T-helper 1 cell treated with Interleukin-12 subunit alpha and Interleukin-12 subunit beta and Interleukin-4 antibody, amounts not matched to agents 30 ng/mL and 1 ng/mL, for 36 hours (primary cell): Measurements from ENCODE around the gene TTC5. TPM values are rescaled to one million over a fixed set of nuclear protein-coding genes. Genes with fewer than 3 reads are reported as not detected.
"Not testable (repeated sequence)": the region's sequence is repeated elsewhere in the genome, so short reads cannot be mapped to it uniquely, and the experiment has no call there.

Experiments
- intact Hi-C: fragments of 100-400 bp; cut with micrococcal nuclease; formaldehyde crosslinking; loops from one replicate; pipeline ENCODE4 v1.15.1; 2024
- total RNA-seq: library from RNA; stranded (reverse); gene quantifications from 2 replicates; pipeline ENCODE4 v1.2.3, GENCODE V29; 2022

Gene TTC5
- total RNA-seq, 1 donor from 2014 or later: 20.8 TPM

DNA sequence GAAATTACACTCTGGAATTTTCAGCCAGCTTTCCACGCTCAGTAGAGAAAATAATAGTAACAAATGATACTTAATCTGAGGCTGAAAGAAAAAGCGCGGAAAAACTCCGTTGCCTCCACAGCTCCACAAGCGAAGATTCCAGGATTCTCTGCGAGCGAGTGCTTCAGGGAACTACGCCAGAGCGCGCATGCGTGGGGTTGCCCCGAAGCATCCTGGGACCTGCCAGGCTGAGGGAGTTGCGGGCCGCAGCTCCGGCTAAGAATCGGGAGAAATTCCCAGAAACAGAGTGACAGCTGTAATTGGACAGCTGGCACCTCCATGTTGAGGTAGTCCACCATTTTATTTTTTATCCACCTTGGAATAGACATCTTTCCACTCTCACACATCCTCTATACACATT, 12.0 kb upstream of the TTC5 start:
- intact Hi-C loops: no loop called here

DNA sequence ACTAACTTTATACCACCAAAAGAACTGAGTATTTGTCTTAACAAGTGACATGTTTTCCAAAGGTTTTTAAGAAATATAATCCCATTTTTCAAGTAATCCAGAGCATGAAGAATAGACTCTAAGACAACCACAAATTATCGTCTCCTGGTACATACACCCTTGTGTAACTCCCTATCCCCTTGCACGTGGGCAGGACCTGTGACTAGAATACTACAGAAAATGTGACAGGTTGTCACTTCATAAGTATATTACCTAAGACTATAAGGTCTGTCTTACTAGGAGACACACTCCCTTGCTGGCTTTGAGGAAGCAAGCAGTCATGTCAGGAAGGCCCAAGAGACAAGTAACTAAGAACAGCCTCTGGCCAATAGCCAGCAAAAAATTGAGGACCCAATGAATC, 8.3 kb upstream of the TTC5 start:
- intact Hi-C loops: no loop called here

DNA sequence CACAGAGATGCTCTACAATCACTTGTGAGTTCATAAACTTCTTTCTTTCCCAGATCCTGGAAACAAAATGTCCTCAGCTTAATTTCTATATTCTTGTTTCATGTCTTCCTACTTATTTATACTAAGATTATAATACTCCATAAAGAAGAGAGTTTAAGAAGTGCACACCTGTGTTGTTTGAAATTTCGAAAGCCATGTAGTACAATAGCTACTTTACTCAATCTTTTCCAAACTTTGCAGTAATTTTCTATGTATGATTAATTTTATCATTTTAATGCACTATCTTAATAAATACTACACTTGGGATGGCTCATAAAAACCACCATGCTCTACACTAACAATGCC, 300 bp upstream of the TTC5 start:
- intact Hi-C loops: loop anchor here (1.0 kb wide), 1 partner anchor 163 kb away; the partner anchor contains the start of gene PNP

DNA sequence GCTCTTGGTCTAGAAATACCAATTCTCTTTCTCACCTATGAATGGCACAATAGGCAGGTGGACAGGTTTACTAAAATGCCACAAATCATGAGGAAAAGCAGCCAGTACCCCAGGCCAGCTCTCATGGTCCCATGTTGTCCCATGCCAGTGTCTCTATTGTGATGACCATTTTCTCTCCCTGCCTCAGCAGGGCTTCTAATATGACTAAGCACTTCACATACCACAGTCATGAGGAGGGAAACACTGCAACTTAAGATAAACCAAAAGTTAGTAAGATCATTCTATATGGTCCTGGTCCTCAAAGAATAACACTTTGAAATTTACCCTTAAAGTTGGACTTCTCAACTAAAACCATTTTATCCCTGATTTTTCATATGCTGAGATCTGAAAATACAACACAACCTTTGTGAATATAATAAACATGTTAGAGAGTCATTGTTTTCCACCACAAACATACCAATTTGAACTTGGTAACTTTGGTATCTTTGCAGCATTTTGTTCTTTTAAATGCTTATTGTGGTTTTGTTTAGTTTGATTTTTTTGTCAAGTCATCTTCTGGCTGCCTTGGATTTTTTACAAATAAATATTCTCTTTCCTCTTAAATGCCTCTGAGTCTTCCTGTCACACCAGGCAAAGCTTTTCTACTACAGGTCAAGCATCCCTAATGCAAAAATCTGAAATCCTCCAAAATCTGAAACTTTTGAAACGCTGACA, 3.6 kb downstream of the TTC5 start:
- intact Hi-C loops: no loop called here

DNA sequence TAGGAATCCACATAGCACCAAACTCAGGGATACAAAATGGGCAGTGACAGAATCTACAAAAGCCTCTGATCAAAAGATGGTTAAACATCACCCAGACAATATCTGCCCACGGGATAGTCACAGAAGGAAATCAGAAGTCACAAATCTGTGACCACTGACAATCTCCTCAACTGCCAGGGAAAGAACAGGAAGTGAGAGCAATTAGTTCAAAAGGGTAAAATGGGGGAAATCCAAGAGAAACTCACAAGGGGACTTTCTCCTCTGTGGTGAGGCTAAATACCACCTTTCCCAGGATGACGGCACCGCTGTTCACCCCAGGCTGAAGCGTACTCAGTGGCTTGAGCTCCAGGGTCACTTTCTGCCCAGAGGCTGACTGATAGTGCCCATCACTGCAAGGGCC, 10.7 kb downstream of the TTC5 start:
- intact Hi-C loops: no loop called here

DNA sequence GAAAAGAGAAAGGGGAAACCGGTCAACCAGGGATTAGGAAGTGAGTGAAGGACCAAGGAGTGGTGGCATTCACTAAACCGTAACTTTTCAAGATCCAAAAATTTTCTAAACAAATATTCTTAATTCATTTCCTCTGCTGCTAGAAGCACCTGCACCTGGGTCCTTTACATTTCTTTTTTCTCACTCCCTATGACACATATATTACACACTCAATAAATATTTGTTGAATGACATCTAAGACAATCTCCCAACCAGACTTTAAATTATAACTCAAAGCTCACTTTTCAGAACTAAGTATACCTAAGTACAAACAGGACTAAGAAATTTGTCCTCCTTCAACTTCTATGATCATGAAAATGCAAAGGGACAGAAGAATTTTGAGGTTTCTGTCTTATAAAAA, 11.1 kb downstream of the TTC5 start:
- intact Hi-C loops: no loop called here

DNA sequence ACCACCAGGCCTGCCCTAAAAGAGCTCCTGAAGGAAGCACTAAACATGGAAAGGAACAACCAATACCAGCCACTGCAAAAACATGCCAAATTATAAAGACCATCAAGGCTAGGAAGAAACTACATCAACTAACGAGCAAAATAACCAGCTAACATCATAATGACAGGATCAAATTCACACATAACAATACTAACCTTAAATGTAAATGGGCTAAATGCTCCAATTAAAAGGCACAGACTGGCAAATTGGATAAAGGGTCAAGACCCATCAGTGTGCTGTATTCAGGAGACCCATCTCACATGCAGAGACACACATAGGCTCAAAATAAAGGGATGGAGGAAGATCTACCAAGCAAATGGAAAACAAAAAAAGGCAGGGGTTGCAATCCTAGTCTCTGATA, 23.8 kb downstream of the TTC5 start:
- intact Hi-C loops: not testable (repeated sequence)

DNA sequence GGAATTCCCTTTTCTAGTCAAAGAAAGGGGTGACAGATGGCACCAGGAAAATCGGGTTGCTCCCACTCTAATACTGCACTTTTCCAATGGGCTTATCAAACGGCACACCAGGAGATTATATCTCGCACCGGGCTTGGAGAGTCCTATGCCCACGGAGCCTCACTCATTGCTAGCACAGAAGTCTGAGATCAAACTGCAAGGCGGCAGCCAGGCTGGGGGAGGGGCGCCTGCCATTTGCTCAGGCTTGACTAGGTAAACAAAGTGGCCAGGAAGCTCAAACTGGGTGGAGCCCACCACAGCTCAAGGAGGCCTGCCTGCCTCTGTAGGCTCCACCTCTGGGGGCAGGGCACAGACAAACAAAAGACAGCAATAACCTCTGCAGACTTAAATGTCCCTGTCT, 25.5 kb downstream of the TTC5 start:
- intact Hi-C loops: not testable (repeated sequence)

DNA sequence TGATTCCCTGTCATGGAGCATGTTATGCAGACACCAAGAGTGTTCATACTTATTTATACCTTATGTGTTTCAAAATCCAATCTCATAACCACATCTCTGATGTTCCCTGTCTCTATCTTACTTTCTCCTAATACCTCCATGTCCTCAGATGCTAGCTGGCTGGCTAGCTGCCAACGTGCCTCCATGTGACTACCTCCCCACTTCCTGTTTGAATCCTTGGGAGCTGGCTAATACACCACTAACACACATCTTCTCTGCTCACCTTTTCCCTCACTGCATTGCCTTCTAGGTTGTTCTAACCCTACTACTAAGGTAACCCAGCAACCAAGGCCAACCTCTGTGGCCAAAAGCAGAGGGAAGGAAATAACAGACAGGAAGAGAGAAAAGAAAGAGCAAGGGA, 27.3 kb downstream of the TTC5 start:
- intact Hi-C loops: no loop called here

DNA sequence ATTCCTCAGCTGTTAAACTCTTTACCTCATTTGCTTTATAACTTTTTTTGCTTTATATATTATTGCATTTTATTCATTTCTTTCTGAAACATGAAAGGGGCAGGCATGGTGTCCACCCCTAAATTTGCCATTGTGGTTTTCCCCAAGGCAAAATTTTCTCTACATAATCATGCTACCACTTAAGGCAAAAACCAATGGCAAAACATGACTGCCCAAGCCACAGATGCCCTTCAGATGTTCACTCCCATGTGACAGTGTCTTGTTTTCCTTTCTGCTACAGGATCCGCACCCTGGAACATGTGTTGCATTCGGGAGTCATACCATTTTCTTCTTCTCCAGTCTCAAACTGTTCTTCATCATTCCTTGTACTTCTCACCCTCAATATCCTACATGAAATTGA, 28.3 kb downstream of the TTC5 start:
- intact Hi-C loops: no loop called here

DNA sequence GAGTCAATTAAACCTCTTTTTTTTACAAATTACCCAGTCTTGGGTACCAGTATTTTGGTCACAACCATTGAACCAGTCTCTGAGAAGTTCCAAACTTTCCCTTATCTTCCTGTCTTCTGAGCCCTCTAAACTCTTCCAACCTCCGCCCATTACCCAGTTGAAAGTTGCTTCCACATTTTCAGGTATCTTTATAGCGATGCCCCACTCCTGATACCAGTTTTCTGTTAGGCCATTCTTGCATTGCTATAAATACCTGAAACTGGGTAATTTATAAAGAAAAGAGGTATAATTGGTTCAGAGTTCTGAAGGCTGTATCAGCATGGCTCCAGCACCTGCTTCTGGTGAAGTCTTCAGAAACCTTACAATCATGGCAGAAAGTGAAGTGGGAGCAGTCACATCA, 31.7 kb downstream of the TTC5 start:
- intact Hi-C loops: no loop called here

DNA sequence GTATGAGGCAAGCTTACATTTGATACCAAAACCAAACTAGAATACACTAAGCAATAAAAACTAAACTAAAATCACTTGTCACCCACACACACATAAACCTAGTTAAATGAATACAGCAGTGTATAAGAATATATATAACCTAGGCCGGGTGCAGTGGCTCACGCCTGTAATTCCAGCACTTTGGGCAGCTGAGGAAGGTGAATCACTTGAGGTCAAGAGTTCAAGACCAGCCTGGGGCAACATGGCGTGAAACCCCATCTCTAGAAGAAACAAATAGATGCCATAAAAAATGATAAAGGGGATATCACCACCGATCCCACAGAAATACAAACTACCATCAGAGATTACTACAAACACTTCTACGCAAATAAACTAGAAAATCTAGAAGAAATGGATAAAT, 41.4 kb downstream of the TTC5 start:
- intact Hi-C loops: not testable (repeated sequence)

DNA sequence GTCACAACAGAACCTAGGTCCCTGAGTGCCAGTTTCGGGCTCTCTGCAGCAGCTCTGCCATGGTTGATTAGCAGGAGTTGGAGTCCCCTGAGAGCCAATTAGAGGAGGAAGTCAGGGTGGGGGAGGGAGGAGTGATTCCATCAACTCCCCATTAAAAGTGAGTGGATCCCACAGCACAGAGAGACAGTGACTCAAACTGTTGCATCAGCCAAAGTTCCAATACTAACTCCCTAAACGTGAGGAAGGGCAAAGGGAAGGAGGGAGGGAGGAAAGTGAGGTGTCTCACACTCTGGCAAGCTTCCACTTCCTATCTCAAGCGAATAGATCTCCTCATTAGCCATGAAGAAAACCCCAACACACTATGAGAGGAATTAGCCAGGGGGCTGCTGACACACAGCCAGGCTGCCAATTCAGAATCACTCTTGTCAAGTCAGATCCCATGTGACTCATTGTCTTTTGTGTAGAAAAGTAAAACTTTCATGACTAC, 43.1 kb downstream of the TTC5 start:
- intact Hi-C loops: no loop called here

DNA sequence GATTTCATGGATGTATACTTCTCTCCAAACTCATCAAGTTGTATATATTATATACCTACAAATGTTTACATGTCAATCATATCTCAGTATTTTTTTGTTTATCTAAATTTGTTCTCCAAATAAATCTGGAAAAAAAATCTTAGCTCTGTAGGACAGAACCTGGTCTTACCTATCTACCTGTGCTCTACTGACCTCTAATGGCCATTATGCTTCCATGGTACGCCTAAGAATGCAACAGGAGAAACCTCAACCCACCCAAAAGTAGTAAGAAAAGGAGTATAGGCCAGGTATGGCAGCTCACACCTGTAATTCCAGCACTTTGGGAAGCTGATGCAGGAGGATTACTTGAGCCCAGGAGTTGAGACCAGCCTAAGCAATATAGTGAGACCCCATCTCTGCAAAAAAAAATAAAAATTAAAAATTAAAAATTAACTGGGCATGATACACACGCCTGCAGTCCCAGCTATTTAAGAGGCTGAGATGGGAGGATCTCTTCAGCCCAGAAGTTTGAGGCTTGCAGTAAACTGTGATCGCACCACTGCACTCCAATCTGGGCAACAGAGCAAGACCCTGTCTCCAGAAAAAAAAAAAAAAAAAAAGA, 58.0 kb downstream of the TTC5 start:
- intact Hi-C loops: no loop called here

Other genes with a start within 250 kb of the TTC5 start
- gene OR4L1, start 245.9 kb downstream of the TTC5 start, total RNA-seq: not detected in 2 replicates
- not detected in 2 replicates for gene OR4K17, start 195.2 kb downstream of the TTC5 start, total RNA-seq
- gene OR4N5, start 167.1 kb downstream of the TTC5 start, total RNA-seq: not detected in 2 replicates
- gene OR11G2, start 115.1 kb downstream of the TTC5 start, total RNA-seq: not detected in 2 replicates
- not detected in 2 replicates for gene OR11H6, start 82.2 kb downstream of the TTC5 start, total RNA-seq
- gene OR11H7, start 77.0 kb downstream of the TTC5 start, total RNA-seq: not detected in 2 replicates
- not detected in 2 replicates for gene OR11H4, start 66.7 kb downstream of the TTC5 start, total RNA-seq
- gene CCNB1IP1, start 27.3 kb upstream of the TTC5 start, total RNA-seq: 24.0 and 24.5 TPM in 2 replicates
- gene PARP2, start 37.7 kb upstream of the TTC5 start, total RNA-seq: 23.2 and 29.8 TPM in 2 replicates
- gene TEP1, start 107.5 kb upstream of the TTC5 start, total RNA-seq: 43.3 and 45.9 TPM in 2 replicates
- 0.07 TPM in 1 of 2 replicates, not detected in the other for gene KLHL33, start 130.2 kb upstream of the TTC5 start, total RNA-seq
- gene OSGEP, start 148.9 kb upstream of the TTC5 start, total RNA-seq: 55.0 and 56.2 TPM in 2 replicates
- 135 and 144 TPM in 2 replicates for gene APEX1, start 149.3 kb upstream of the TTC5 start, total RNA-seq
- gene PIP4P1, start 155.5 kb upstream of the TTC5 start, total RNA-seq: 36.1 and 43.4 TPM in 2 replicates
- gene PNP, start 163.5 kb upstream of the TTC5 start, total RNA-seq: 134 and 140 TPM in 2 replicates
- gene RNASE10, start 199.6 kb upstream of the TTC5 start, total RNA-seq: 0.24 and 0.54 TPM in 2 replicates